Hematopoietic multipotent progenitor cell treated with erythropoietin and hydrocortisone succinate and interleukin-3 and kit ligand, for 8 days (in vitro differentiated cells): ENCODE results near the gene LHFPL3.
"Not testable (repeated sequence)": the region's sequence is repeated elsewhere in the genome, so short reads cannot be mapped to it uniquely, and the experiment has no call there.

Experiments
- DNase-seq: peaks from one replicate; pipeline ENCODE4 v3.0.0-alpha.2; 2015

LHFPL3 gene

DNA sequence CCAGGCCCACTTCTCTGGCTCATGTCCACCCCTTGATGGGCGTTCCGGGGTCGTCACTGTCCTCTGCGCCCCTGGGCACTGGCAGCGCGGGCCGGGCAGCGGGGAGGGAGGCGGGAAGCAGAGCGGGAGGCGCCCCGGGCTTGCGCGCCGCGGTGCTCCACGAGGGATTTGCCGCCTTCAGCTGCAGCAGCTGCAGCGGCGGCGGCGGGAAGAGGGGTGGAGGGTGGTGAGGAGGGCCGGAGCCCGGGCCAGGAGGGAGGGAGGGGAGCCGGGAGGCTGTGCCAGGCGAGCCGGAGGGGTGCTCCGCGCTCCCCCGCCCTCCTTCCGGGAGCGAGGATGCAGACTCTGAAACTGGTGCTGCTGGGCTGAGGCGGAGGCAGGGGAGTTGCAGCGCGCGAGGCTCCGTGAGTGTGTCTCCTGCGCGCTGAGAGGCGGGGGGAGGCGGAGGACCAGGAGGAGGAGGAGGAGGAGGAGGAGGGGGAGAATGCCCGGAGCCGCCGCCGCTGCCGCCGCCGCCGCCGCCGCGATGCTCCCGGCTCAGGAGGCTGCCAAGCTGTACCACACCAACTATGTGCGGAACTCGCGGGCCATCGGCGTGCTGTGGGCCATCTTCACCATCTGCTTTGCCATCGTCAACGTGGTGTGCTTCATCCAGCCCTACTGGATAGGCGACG, at the start of gene LHFPL3:
Gene LHFPL3 (plus strand): TSS at position 308 of the 674 bp plus-strand sequence.
- DNase-seq, result no peak

DNA sequence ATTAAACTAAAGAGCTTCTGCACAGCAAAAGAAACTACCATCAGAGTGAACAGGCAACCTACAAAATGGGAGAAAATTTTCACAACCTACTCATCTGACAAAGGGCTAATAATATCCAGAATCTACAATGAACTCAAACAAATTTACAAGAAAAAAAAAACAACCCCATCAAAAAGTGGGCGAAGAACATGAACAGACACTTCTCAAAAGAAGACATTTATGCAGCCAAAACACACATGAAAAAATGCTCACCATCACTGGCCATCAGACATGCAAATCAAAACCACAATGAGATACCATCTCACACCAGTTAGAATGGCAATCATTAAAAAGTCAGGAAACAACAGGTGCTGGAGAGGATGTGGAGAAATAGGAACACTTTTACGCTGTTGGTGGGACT, 46.7 kb upstream of the LHFPL3 start:
- DNase-seq, result not testable (repeated sequence)

DNA sequence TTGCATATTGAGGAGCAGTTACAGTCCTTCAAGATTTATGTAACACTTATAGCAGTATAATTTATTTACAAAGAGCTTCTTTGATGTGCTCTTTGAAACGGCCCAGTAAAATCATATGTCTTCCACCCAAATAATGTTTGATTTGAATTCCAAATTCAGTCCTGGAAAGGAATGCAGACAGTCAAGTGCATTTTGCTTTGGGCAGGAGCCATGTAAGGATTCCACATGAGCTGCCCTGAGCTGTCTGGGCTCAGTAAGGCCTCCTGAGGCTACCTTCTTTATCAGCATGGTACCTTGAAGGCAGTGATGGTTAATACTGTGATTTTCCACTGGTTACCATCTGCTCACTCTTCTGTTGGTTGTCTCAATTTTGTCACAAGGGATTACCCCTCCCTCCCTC, 41.6 kb upstream of the LHFPL3 start:
- DNase-seq, result no peak

DNA sequence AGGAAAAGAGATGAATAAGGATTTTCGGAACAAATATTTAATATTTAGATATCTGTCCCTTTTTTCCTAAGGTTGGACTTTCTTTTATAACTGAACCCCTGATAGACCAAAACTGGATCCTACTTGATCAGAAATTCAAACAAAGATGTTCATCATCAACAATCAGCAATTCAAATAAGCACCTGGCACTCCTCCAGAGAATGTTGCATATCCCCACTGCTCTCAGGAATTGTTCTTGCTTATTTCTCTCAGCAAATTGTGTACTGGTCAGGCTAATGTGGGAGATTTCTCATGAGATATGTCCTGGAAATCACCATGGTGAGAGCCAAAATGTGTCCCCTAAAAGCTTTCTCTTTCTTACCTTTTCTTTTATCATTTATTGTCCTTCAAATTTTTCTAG, 40.3 kb upstream of the LHFPL3 start:
- no peak for DNase-seq

- DNase-seq, result no peak
Measured at GRCh38 chr7:104294291-104294690, 34.1 kb upstream of the LHFPL3 start.

DNA sequence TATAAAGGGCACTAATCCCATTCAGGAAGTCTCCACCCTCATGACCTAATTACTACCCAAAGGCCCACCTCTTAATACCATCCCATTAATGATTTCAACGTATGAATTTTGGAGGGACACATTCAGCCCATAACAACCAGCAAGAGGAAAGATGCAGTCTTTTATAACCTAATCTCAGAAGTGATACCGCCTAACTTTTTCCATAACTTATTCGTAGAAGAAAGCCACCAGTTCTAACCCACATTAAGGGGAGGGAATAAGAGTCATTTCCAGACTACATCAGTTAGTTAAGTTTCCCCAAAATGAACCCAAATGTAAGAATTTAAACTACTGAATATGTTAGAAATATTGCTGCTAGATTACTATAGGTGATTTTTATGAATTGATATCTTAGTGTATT, 32.1 kb upstream of the LHFPL3 start:
- no peak for DNase-seq

GRCh38 chr7:104296900-104297299, 31.5 kb upstream of the LHFPL3 start:
- no peak for DNase-seq

DNA sequence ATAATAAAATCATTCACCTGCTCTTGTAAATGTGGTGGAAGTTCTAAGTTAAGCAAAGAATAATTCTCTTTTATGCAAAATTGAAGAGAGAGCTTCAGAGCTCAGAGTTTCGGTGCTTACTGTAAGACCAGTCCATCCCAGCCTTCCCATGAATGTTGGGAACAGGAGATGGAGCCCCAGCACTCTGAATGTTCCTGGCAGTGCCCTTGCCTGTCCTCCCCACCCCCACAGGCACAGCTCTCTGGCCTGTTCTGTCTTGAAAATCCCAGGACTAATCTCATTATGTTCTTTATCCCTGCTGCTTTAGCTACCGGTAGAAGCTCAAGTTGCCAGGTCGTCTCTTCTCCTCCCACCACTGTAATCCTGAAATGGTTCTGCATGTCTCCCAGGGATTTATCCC, 29.1 kb upstream of the LHFPL3 start:
- no peak for DNase-seq

- no peak for DNase-seq
Measured at GRCh38 chr7:104299777-104300176, 28.6 kb upstream of the LHFPL3 start.

GRCh38 chr7:104306793-104307192, 21.6 kb upstream of the LHFPL3 start:
- DNase-seq, result no peak

DNA sequence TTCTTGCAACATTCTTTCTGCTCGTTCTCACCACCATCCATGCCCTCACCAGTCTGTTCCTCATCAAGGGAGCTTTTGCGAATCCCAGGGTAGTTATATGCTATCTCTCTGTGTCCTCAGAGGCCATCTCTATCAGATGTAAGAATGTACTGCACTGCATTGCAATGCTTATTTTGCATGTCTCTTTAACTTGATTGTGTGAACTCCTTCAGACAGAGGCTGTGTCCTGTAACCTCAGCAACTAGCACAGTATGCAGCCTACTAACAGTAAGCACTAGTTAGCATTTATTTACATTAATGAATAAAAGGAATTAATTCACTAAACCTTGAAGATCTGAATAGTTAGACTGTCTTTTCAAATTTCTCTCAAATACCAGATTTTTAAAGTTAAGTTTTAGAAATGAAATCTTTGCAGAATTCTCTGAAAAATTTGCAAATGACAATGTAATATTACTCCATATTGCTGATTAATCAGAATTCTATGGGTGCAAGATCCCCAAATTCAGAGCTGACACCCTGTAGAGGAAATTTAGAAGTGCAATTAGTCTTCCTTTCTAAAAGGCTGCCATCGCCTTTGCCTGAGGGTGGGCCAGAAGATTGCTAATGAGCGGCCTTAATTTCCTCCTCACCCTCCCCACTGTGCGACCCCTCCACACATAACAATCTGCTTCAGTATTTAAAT, 10.3 kb upstream of the LHFPL3 start:
- no peak for DNase-seq

- DNase-seq, result no peak
Measured at GRCh38 chr7:104327534-104327933, 869 bp upstream of the LHFPL3 start.

- DNase-seq, result no peak
Measured at GRCh38 chr7:104327938-104328295, 486 bp upstream of the LHFPL3 start.

GRCh38 chr7:104328970-104329825, 795 bp downstream of the LHFPL3 start:
- no peak for DNase-seq

- no peak for DNase-seq
Measured at GRCh38 chr7:104341546-104341945, 13.1 kb downstream of the LHFPL3 start.

DNA sequence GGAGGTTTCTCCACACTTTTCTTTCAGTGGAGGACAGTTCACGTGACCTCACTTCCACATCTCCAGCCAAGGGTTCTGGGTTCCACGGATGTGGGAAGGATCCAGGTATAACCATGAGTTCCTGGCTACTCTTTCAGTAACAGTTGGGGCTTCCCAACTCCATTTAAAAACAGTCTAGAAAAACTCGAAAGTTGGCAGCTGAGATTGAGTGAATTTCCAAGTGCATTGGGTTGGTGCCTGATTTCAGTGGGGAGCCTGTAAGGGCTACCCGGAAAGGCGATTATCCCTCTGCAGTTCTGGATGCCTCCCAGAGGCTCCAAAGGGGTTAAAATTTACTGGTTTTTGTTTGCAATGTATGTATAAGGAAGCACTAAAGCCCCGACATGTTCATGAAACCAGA, 24.3 kb downstream of the LHFPL3 start:
- no peak for DNase-seq

DNA sequence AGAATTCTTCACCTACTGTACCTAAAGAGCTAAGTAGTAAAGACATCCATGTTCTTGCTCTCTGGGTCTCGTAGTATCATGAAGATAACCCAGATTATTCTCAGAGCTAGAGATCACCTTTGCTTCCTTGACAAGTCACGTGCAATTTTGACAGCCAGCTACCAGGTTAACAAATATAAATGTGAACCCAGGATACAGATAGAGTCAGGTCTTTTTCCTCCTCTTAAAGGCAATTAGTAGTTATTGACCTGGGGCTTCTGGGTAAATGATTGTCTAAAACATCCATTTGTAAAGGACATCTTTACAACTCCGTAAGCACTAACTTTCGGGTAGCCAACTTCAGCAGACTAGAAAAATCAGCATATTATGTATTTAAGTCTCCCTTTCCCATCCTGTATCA, 28.8 kb downstream of the LHFPL3 start:
- no peak for DNase-seq

- no peak for DNase-seq
Measured at GRCh38 chr7:104358446-104359132, 30.2 kb downstream of the LHFPL3 start.

- no peak for DNase-seq
Measured at GRCh38 chr7:104362756-104363155, 34.4 kb downstream of the LHFPL3 start.

DNA sequence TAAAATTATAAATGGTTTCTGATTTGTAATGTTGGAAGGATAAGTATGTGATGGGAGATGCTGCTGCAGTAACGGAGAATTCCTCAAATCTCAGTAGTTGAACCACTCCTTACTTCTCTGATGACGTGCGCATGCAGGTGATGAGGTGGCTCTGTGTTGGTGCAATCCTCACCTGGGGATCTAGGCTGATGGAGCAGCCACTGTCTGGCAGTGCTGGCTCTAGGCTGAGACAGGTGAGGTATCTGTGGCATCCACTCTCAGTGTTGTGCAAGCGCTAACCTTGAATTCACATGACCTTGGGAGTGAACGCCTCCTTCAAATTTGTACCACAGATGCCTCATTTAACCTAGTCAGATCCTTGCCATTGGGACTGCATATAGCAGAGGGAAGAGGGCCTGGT, 35.0 kb downstream of the LHFPL3 start:
- no peak for DNase-seq

- no peak for DNase-seq
Measured at GRCh38 chr7:104366390-104366789, 38.0 kb downstream of the LHFPL3 start.

DNA sequence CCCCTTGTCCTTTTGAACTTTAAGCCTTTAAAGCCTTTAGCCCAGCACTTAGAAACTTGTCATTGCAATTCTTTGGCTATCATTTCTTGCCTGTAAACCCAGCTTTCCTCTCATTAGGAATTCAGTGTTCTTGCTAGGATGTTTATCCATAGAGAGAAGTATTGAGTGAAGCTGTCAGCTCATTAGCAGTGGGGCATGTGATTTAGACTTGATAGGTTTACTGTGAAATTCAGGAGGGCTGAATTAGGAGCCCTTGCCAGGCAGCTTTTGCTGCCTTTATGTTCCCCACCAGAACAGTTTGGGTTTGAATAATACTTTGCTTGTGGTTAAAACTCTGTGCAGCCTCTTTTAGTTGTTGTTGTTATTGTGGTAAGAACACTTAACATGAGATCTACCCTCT, 39.5 kb downstream of the LHFPL3 start:
- no peak for DNase-seq

DNA sequence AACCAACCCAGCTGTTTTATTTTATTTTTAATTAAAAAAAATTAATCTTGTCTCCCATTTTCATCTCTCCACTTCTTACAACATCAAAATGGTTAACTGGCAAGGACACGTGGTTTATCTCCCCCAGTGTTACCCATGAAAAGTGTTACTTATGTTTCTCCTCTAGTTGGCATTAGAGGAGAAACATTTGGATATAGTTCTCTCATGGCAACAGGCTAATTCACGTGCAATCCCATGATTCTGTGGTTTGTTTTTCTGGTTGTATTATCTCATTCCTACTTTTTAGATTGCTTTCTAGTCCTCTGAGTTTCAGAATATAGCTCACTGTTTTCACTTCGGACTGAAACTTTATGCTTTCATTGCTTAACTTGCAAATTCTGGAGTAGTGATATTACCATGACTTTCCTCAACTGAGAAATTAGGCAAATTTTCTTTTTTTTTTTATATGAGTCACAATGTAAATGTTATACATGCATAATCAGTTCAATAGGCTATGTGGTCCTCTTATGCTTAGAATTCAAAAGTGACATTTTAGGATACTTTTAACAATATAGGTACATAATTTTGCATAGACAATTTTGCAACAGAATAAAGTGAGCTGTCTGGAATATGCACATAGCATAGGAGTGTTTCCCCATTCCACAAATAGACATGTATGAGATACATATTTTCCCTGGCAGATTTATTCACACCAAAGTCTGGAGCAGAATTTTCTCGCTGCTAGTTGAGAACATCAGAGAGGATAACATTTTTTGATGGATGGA, 43.0 kb downstream of the LHFPL3 start:
- DNase-seq, result no peak
